Dermis microvascular lymphatic vessel endothelial cell (primary cell): ENCODE measurements around the gene ZCRB1. TPM values are rescaled to one million over a fixed set of nuclear protein-coding genes. Genes with fewer than 3 reads are reported as not detected.

ENCODE experiments used
- DNase-seq, 2 donors: peaks; one replicate each; pipeline versions ENCODE4 v3.0.0 to v3.0.0-alpha.2; 2010; ENCODE audit warnings: low read depth in 2 of 2
- total RNA-seq: library from RNA; depleted of rRNA; stranded (reverse); fragments of >200 nt; gene quantifications from 2 replicates; pipeline ENCODE4 v1.2.1, GENCODE V29; 2014

ZCRB1 gene
- total RNA-seq, 1 donor from 2014 or later = 26.1 TPM

GRCh38 chr12:42281278-42281677, 44.6 kb downstream of the ZCRB1 start:
- DNase-seq = no peak

- no peak for DNase-seq
Measured at GRCh38 chr12:42278128-42278510, 47.8 kb downstream of the ZCRB1 start.

GRCh38 chr12:42277396-42278127, 48.3 kb downstream of the ZCRB1 start:
- no peak for DNase-seq

- DNase-seq = no peak
Measured at GRCh38 chr12:42275499-42275898, 50.4 kb downstream of the ZCRB1 start.

GRCh38 chr12:42273706-42274105, 52.2 kb downstream of the ZCRB1 start:
- no peak for DNase-seq

- DNase-seq = peak in 1 of 2 donors; percentile 8
Measured at GRCh38 chr12:42270596-42270995, 55.3 kb downstream of the ZCRB1 start.

GRCh38 chr12:42267413-42268190, 58.3 kb downstream of the ZCRB1 start:
- no peak for DNase-seq

GRCh38 chr12:42266579-42267230, 59.2 kb downstream of the ZCRB1 start:
- DNase-seq = no peak

- no peak for DNase-seq
Measured at GRCh38 chr12:42262271-42262670, 63.6 kb downstream of the ZCRB1 start.

Other genes starting within 250 kb of the ZCRB1 start
- 14.5 and 16.9 TPM in 2 replicates for gene GXYLT1, start 181.2 kb downstream of the ZCRB1 start, total RNA-seq
- 11.0 and 12.3 TPM in 2 replicates for gene YAF2, start 87.8 kb downstream of the ZCRB1 start, total RNA-seq
- 46.7 and 57.6 TPM in 2 replicates for gene PPHLN1, start 73 bp upstream of the ZCRB1 start, total RNA-seq